LHCN-M2 (cell line): ENCODE results near the gene LEFTY2. TPM values are rescaled to one million over a fixed set of nuclear protein-coding genes. Genes with fewer than 3 reads are reported as not detected.

Experiments
- total RNA-seq: library from RNA; depleted of rRNA; stranded (reverse); fragments of >200 nt; gene quantifications from 2 replicates; pipeline ENCODE4 v1.2.3, GENCODE V29; 2014; rRNA removed

The LEFTY2 gene
- total RNA-seq, 1 experiment from 2014 or later = not detected

Other genes with a start within 250 kb of the LEFTY2 start
- 407 and 426 TPM in 2 replicates for gene SRP9, start 163.4 kb downstream of the LEFTY2 start, total RNA-seq
- gene EPHX1, start 131.1 kb downstream of the LEFTY2 start, total RNA-seq = 13.3 and 18.0 TPM in 2 replicates
- 10.1 and 10.2 TPM in 2 replicates for gene TMEM63A, start 58.8 kb downstream of the LEFTY2 start, total RNA-seq
- gene LEFTY1, start 52.1 kb downstream of the LEFTY2 start, total RNA-seq = not detected in 2 replicates
- 71.4 and 77.4 TPM in 2 replicates for gene PYCR2, start 17.0 kb downstream of the LEFTY2 start, total RNA-seq
- gene SDE2, start 58.1 kb upstream of the LEFTY2 start, total RNA-seq = 19.7 and 21.5 TPM in 2 replicates
- gene H3-3A, start 121.5 kb upstream of the LEFTY2 start, total RNA-seq = 162 and 250 TPM in 2 replicates
- gene ACBD3, start 245.5 kb upstream of the LEFTY2 start, total RNA-seq = 49.0 and 49.6 TPM in 2 replicates